Measurements from ENCODE around the gene NCBP3. TPM values are rescaled to one million over a fixed set of nuclear protein-coding genes. Genes with fewer than 3 reads are reported as not detected.

NCBP3 gene
- total RNA-seq, 4 donors from 2014 or later: 22.2 to 25.7 (median 24.3) TPM

GRCh38 chr17:3817851-3818605 is 28.0 kb downstream of the NCBP3 start:
- Histone ChIP-seq H3K9me3 (no peaks in the 10 kb centered on the region), H3K27me3 (no peaks in the 10 kb centered on the region), H3K4me3 (no peak overlapping the region), H3K4me1 (no peaks in the 10 kb centered on the region), H3K36me3 (peaks cover 12 to 100% of the 10 kb centered on the region in 2 donors), H3K27ac (no peak overlapping the region)
- no peak for ATAC-seq
- TF ChIP-seq POLR2AphosphoS5 (IDR thresholded peaks at IDR 0.05) (no peak), EP300 (IDR thresholded peaks at IDR 0.05) (no peak), CTCF (IDR thresholded peaks at IDR 0.05) (no peak), POLR2A (IDR thresholded peaks at IDR 0.05) (no peak)
- WGBS, 2 donors (ENCODE audit: low coverage in 1 of 2): 88 to 95% methylated on average over 8 to 12 of the region's 12 CpGs

- TF ChIP-seq POLR2A (IDR thresholded peaks at IDR 0.05): no peak
- no peak for TF ChIP-seq CTCF (IDR thresholded peaks at IDR 0.05)
- TF ChIP-seq POLR2AphosphoS5 (IDR thresholded peaks at IDR 0.05): no peak
- TF ChIP-seq EP300 (IDR thresholded peaks at IDR 0.05): no peak
- Histone ChIP-seq H3K36me3 (peaks cover 12 to 100% of the 10 kb centered on the region in 2 donors), H3K27ac (no peak overlapping the region), H3K4me3 (no peak overlapping the region), H3K4me1 (no peaks in the 10 kb centered on the region), H3K27me3 (no peaks in the 10 kb centered on the region), H3K9me3 (no peaks in the 10 kb centered on the region)
- ATAC-seq: no peak
- 87 to 89% methylated on average over 6 to 7 of the region's 7 CpGs for WGBS, 2 donors (ENCODE audit: low coverage in 1 of 2)
These were observed 30.1 kb downstream of the NCBP3 start for GRCh38 chr17:3815925-3816324.

GRCh38 chr17:3815122-3815521 is 30.9 kb downstream of the NCBP3 start:
- H3K36me3 ChIP-seq: peaks cover 12 to 100% of the 10 kb centered on the region in 2 donors
- no peak overlapping the region for H3K27ac ChIP-seq
- ATAC-seq: no peak
- TF ChIP-seq EP300 (IDR thresholded peaks at IDR 0.05): no peak
- TF ChIP-seq POLR2A (IDR thresholded peaks at IDR 0.05): no peak
- TF ChIP-seq POLR2AphosphoS5 (IDR thresholded peaks at IDR 0.05): no peak
- TF ChIP-seq CTCF (IDR thresholded peaks at IDR 0.05): no peak
- no peaks in the 10 kb centered on the region for H3K4me1 ChIP-seq
- WGBS, 2 donors (ENCODE audit: low coverage in 1 of 2): 82 to 100% methylated on average over 3 to 6 of the region's 6 CpGs
- no peaks in the 10 kb centered on the region for H3K27me3 ChIP-seq
- H3K4me3 ChIP-seq: no peak overlapping the region
- no peaks in the 10 kb centered on the region for H3K9me3 ChIP-seq

GRCh38 chr17:3814361-3814760 is 31.7 kb downstream of the NCBP3 start:
- Histone ChIP-seq H3K9me3 (no peaks in the 10 kb centered on the region), H3K27me3 (no peaks in the 10 kb centered on the region), H3K36me3 (peaks cover 12 to 100% of the 10 kb centered on the region in 2 donors), H3K27ac (no peak overlapping the region), H3K4me3 (no peak overlapping the region), H3K4me1 (no peaks in the 10 kb centered on the region)
- 90 to 94% methylated on average over 9 to 13 of the region's 13 CpGs for WGBS, 2 donors (ENCODE audit: low coverage in 1 of 2)
- TF ChIP-seq EP300 (IDR thresholded peaks at IDR 0.05) (no peak), POLR2A (IDR thresholded peaks at IDR 0.05) (no peak), POLR2AphosphoS5 (IDR thresholded peaks at IDR 0.05) (no peak), CTCF (IDR thresholded peaks at IDR 0.05) (no peak)
- no peak for ATAC-seq

GRCh38 chr17:3813171-3813570 is 32.9 kb downstream of the NCBP3 start:
- Histone ChIP-seq H3K9me3 (no peaks in the 10 kb centered on the region), H3K27me3 (no peaks in the 10 kb centered on the region), H3K36me3 (peaks cover 9 to 100% of the 10 kb centered on the region in 2 donors), H3K27ac (no peak overlapping the region), H3K4me3 (no peak overlapping the region), H3K4me1 (no peaks in the 10 kb centered on the region)
- no peak for ATAC-seq
- TF ChIP-seq CTCF (IDR thresholded peaks at IDR 0.05) (no peak), POLR2A (IDR thresholded peaks at IDR 0.05) (no peak), POLR2AphosphoS5 (IDR thresholded peaks at IDR 0.05) (no peak), EP300 (IDR thresholded peaks at IDR 0.05) (no peak)
- WGBS, 2 donors (ENCODE audit: low coverage in 1 of 2): 86 to 88% methylated on average over 2 to 10 of the region's 15 CpGs

Measured in gastroesophageal sphincter (tissue), 4 donors.